Astrocyte (in vitro differentiated cells and primary cell): ENCODE data around the gene ARHGAP6. TPM values are rescaled to one million over a fixed set of nuclear protein-coding genes. Genes with fewer than 3 reads are reported as not detected.

Source experiments
- DNase-seq: peaks from one replicate; pipeline ENCODE4 v3.0.0-alpha.2; 2010; ENCODE audit warnings: low read depth
- FAIRE-seq: peaks from 2 replicates; lab custom pipeline; 2011; peaks lifted over from hg19 to GRCh38; lab: Jason Lieb, UNC
- H2AFZ ChIP-seq: 2 replicates; pipeline ENCODE4 v1.6.0; 2012; ENCODE audit warnings: low read depth, low read length, inconsistent platforms
- H3K27ac ChIP-seq: 2 replicates; pipeline ENCODE4 v1.5.1; 2011; ENCODE audit warnings: low read depth, low read length, inconsistent platforms
- H3K27me3 ChIP-seq: 2 replicates; pipeline ENCODE4 v1.6.0; 2011; ENCODE audit warnings: low read length, inconsistent platforms; ENCODE audit not compliant: insufficient read depth
- H3K36me3 ChIP-seq: 2 replicates; pipeline ENCODE4 v1.5.1; 2011; ENCODE audit warnings: low read length, inconsistent platforms; ENCODE audit not compliant: insufficient read depth
- H3K4me1 ChIP-seq: 2 replicates; pipeline ENCODE4 v1.5.1; 2011; ENCODE audit warnings: low read length, inconsistent platforms; ENCODE audit not compliant: insufficient read depth
- H3K4me2 ChIP-seq: 2 replicates; pipeline ENCODE4 v1.6.0; 2012; ENCODE audit warnings: low read length, inconsistent platforms
- H3K4me3 ChIP-seq: 2 replicates; pipeline ENCODE4 v1.5.1; 2011; ENCODE audit warnings: low read depth, mild to moderate bottlenecking, low read length, inconsistent platforms; ENCODE audit not compliant: insufficient read depth
- H3K79me2 ChIP-seq: 2 replicates; pipeline ENCODE4 v1.6.0; 2012; ENCODE audit warnings: mild to moderate bottlenecking, low read length, inconsistent platforms; ENCODE audit not compliant: insufficient read depth
- H3K9ac ChIP-seq: 2 replicates; pipeline ENCODE4 v1.6.0; 2012; ENCODE audit warnings: mild to moderate bottlenecking, low read length, inconsistent platforms
- H3K9me3 ChIP-seq: 2 replicates; pipeline ENCODE4 v1.5.1; 2012; ENCODE audit warnings: low read depth, mild to moderate bottlenecking, low read length, inconsistent platforms; ENCODE audit not compliant: insufficient read depth
- H4K20me1 ChIP-seq: 2 replicates; pipeline ENCODE4 v1.6.0; 2012; ENCODE audit warnings: low read length, inconsistent platforms; ENCODE audit not compliant: insufficient read depth
- H3K27ac Mint-ChIP-seq: one replicate; pipeline ENCODE4 v1.8.0; 2021; ENCODE audit warnings: mild to moderate bottlenecking, mixed read lengths; ENCODE audit not compliant: unreplicated experiment
- H3K27me3 Mint-ChIP-seq: one replicate; pipeline ENCODE4 v1.8.0; 2021; ENCODE audit warnings: low read depth, mixed read lengths; ENCODE audit not compliant: unreplicated experiment
- H3K36me3 Mint-ChIP-seq: one replicate; pipeline ENCODE4 v1.8.0; 2021; ENCODE audit warnings: low read depth, mixed read lengths; ENCODE audit not compliant: unreplicated experiment
- H3K4me1 Mint-ChIP-seq: one replicate; pipeline ENCODE4 v1.8.0; 2021; ENCODE audit warnings: low read depth, mixed read lengths; ENCODE audit not compliant: unreplicated experiment
- H3K4me3 Mint-ChIP-seq: one replicate; pipeline ENCODE4 v1.8.0; 2021; ENCODE audit warnings: mild to moderate bottlenecking, moderate library complexity, mixed read lengths; ENCODE audit not compliant: unreplicated experiment
- H3K9me3 Mint-ChIP-seq: one replicate; pipeline ENCODE4 v1.8.0; 2021; ENCODE audit warnings: mild to moderate bottlenecking, mixed read lengths; ENCODE audit not compliant: unreplicated experiment
- CTCF ChIP-seq: IDR thresholded peaks from 2 replicates; pipeline ENCODE4 v1.5.1; 2011; ENCODE audit warnings: low read depth, mild to moderate bottlenecking, inconsistent platforms, low read length, moderate library complexity; ENCODE audit not compliant: insufficient read depth
- EZH2 ChIP-seq: IDR thresholded peaks from 2 replicates; pipeline ENCODE4 v1.6.1; 2012; ENCODE audit warnings: mild to moderate bottlenecking, low read length, inconsistent platforms; ENCODE audit not compliant: insufficient read depth
- total RNA-seq: library from RNA; stranded (reverse); gene quantifications from 2 replicates; pipeline ENCODE4 v1.2.1, GENCODE V29; 2021

ARHGAP6 gene
- total RNA-seq, 1 donor from 2014 or later, result 0.30 TPM

GRCh38 chrX:11484290-11484689, 181.4 kb downstream of the ARHGAP6 start:
- Histone ChIP-seq H3K9me3 (no peaks in the 10 kb centered on the region), H3K36me3 (no peaks in the 10 kb centered on the region), H3K79me2 (no peaks in the 10 kb centered on the region), H3K4me3 (no peak overlapping the region), H3K27me3 (no peaks in the 10 kb centered on the region), H2AFZ (no peak overlapping the region), H3K27ac (no peak overlapping the region), H3K4me1 (no peaks in the 10 kb centered on the region), H3K4me2 (no peak overlapping the region), H4K20me1 (no peaks in the 10 kb centered on the region), H3K9ac (no peak overlapping the region)
- Mint-ChIP-seq H3K27ac (no peak overlapping the region), H3K4me1 (peaks cover 6% of the 10 kb centered on the region), H3K4me3 (no peak overlapping the region), H3K27me3 (peaks cover 7% of the 10 kb centered on the region), H3K36me3 (no peaks in the 10 kb centered on the region), H3K9me3 (no peaks in the 10 kb centered on the region)
- TF ChIP-seq EZH2, result no peak
- DNase-seq, result no peak
- FAIRE-seq, result no peak

DNA sequence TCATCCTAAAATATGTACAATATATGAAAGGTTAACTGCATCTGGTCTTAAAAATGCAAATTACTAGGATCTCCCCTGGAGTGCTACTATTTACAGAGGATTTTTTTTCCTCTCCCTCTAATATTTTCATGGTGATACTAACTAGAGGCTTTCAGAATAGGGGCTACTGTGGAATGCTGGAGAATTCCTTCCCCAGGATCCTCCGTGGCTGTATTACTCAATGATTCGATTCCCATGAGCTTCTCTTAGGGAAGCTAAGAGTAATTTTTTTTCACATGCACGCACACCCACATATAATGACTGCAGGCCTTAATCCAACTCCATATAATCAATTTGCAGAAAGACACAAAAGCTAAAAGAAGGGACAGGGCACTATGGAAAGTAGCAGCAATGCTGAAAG, 184.7 kb downstream of the ARHGAP6 start:
- Histone ChIP-seq H3K27me3 (no peaks in the 10 kb centered on the region), H3K9ac (no peak overlapping the region), H3K27ac (peak overlapping the region; percentile 6), H4K20me1 (no peaks in the 10 kb centered on the region), H3K36me3 (no peaks in the 10 kb centered on the region), H2AFZ (no peak overlapping the region), H3K4me1 (no peaks in the 10 kb centered on the region), H3K4me3 (no peak overlapping the region), H3K4me2 (no peak overlapping the region), H3K79me2 (no peaks in the 10 kb centered on the region), H3K9me3 (no peaks in the 10 kb centered on the region)
- DNase-seq, result no peak
- no peaks in the 10 kb centered on the region for H3K36me3 Mint-ChIP-seq
- peaks cover 6% of the 10 kb centered on the region for H3K4me1 Mint-ChIP-seq
- TF ChIP-seq EZH2, result no peak
- TF ChIP-seq CTCF, result no peak
- no peak overlapping the region for H3K4me3 Mint-ChIP-seq
- no peak overlapping the region for H3K27ac Mint-ChIP-seq
- no peak for FAIRE-seq
- H3K9me3 Mint-ChIP-seq, result no peaks in the 10 kb centered on the region
- peaks cover 7% of the 10 kb centered on the region for H3K27me3 Mint-ChIP-seq

DNA sequence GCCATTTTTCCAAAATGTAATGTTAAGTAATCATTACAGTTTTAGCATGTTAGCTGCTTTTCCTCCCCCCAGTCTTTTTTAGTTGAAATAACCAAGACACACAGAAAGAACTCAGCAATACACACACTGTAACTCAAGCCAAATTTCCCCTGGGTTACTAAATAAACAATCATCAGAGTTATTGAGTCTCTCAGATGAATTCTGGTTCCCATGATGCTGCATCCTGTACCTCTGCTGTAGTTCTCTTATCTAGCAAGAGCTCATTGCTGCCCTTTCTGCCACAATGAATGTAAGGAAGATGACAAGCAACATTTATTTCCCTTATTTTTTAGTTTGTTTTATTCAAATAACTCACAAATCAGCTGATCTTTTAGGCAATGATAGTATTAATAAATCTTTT, 185.1 kb downstream of the ARHGAP6 start:
- Histone ChIP-seq H3K27me3 (no peaks in the 10 kb centered on the region), H3K36me3 (no peaks in the 10 kb centered on the region), H3K79me2 (no peaks in the 10 kb centered on the region), H3K4me3 (no peak overlapping the region), H3K27ac (peak overlapping the region; percentile 6), H3K9me3 (no peaks in the 10 kb centered on the region), H4K20me1 (no peaks in the 10 kb centered on the region), H3K4me1 (no peaks in the 10 kb centered on the region), H3K9ac (no peak overlapping the region), H3K4me2 (no peak overlapping the region), H2AFZ (no peak overlapping the region)
- FAIRE-seq (no peak), DNase-seq (no peak)
- H3K27me3 Mint-ChIP-seq, result peaks cover 7% of the 10 kb centered on the region
- no peaks in the 10 kb centered on the region for H3K9me3 Mint-ChIP-seq
- TF ChIP-seq CTCF, result no peak
- H3K36me3 Mint-ChIP-seq, result no peaks in the 10 kb centered on the region
- H3K4me3 Mint-ChIP-seq, result no peak overlapping the region
- H3K27ac Mint-ChIP-seq, result no peak overlapping the region
- peaks cover 6% of the 10 kb centered on the region for H3K4me1 Mint-ChIP-seq
